Activated CD8-positive, alpha-beta T cell treated with anti-CD3 and anti-CD28 coated beads for 36 hours (primary cell): ENCODE results near the gene MTMR3. TPM values are rescaled to one million over a fixed set of nuclear protein-coding genes. Genes with fewer than 3 reads are reported as not detected.

Source experiments
- ATAC-seq: fragments of 200-7000 bp; cut with Tn5 transposase; one replicate; pipeline ENCODE4 v1.10.0; 2021; ENCODE audit warnings: mild to moderate bottlenecking, moderate library complexity
- CTCF ChIA-PET: fragments of 350-600 bp; sonication (Branson Sonifier 250); formaldehyde crosslinking; loops from one replicate; lab custom pipeline; 2021; ENCODE audit warnings: antibody characterized with exemption; lab: Charles Lee
- POLR2A ChIA-PET: fragments of 350-600 bp; sonication (Branson Sonifier 250); formaldehyde crosslinking; loops from one replicate; lab custom pipeline; 2021; ENCODE audit warnings: antibody characterized with exemption; lab: Charles Lee
- DNase-seq: peaks from one replicate; pipeline ENCODE4 v3.0.0-alpha.2; 2020
- H3K27ac Mint-ChIP-seq: one replicate; pipeline ENCODE4 v1.8.0; 2021; ENCODE audit warnings: mild to moderate bottlenecking, mixed read lengths
- H3K27me3 Mint-ChIP-seq: one replicate; pipeline ENCODE4 v1.8.0; 2021; ENCODE audit warnings: mixed read lengths
- H3K36me3 Mint-ChIP-seq: one replicate; pipeline ENCODE4 v1.8.0; 2021; ENCODE audit warnings: low read depth, mixed read lengths
- H3K4me1 Mint-ChIP-seq: one replicate; pipeline ENCODE4 v1.8.0; 2021; ENCODE audit warnings: low read depth, mixed read lengths
- H3K4me3 Mint-ChIP-seq: one replicate; pipeline ENCODE4 v1.8.0; 2021; ENCODE audit warnings: mild to moderate bottlenecking, moderate library complexity, mixed read lengths
- H3K9me3 Mint-ChIP-seq: one replicate; pipeline ENCODE4 v1.8.0; 2021; ENCODE audit warnings: mixed read lengths
- CTCF ChIP-seq: fragments of 200-600 bp; IDR thresholded peaks from one replicate; pipeline ENCODE4 v1.8.0; 2022; ENCODE audit warnings: antibody characterized with exemption, mild to moderate bottlenecking
- intact Hi-C: fragments of 100-400 bp; cut with micrococcal nuclease; formaldehyde crosslinking; loops from one replicate; pipeline ENCODE4 v1.10.0; 2022
- total RNA-seq, 2 experiments: library from RNA; stranded (reverse); gene quantifications; one replicate each; pipeline ENCODE4 v1.2.3, GENCODE V29; 2021

The MTMR3 gene
- total RNA-seq, 2 experiments from 2014 or later = 19.5 to 21.3 TPM

- TF ChIP-seq CTCF = no peak
- H3K27me3 Mint-ChIP-seq = no peaks in the 10 kb centered on the region
- peaks cover 4% of the 10 kb centered on the region for H3K36me3 Mint-ChIP-seq
- intact Hi-C loops = no loop called here
- H3K27ac Mint-ChIP-seq = no peak overlapping the region
- ATAC-seq (no peak), DNase-seq (no peak)
- no peak overlapping the region for H3K4me3 Mint-ChIP-seq
- peaks cover 11% of the 10 kb centered on the region for H3K9me3 Mint-ChIP-seq
- peaks cover 14% of the 10 kb centered on the region for H3K4me1 Mint-ChIP-seq
- POLR2A ChIA-PET = no interaction called here
- CTCF ChIA-PET = interaction anchor here (1.1 kb wide), 1 partner anchor 163 kb away, joined by 3 read pairs; no protein-coding TSS in a partner anchor
Observed at GRCh38 chr22:29842172-29842571, 40.8 kb upstream of the MTMR3 start.

- H3K36me3 Mint-ChIP-seq = no peaks in the 10 kb centered on the region
- H3K4me3 Mint-ChIP-seq = no peak overlapping the region
- no peaks in the 10 kb centered on the region for H3K27me3 Mint-ChIP-seq
- H3K9me3 Mint-ChIP-seq = peaks cover 11% of the 10 kb centered on the region
- DNase-seq = no peak
- peaks cover 9% of the 10 kb centered on the region for H3K4me1 Mint-ChIP-seq
- no peak for TF ChIP-seq CTCF
- ChIA-PET POLR2A (no interaction called here), CTCF (interaction anchor here (1.1 kb wide), 1 partner anchor 162 kb away, joined by 3 read pairs; no protein-coding TSS in a partner anchor)
- intact Hi-C loops = no loop called here
- no peak overlapping the region for H3K27ac Mint-ChIP-seq
- ATAC-seq = no peak
Observed at GRCh38 chr22:29842740-29843139, 40.2 kb upstream of the MTMR3 start.

GRCh38 chr22:29846290-29846689 is 36.7 kb upstream of the MTMR3 start:
- intact Hi-C loops = no loop called here
- ChIA-PET POLR2A (no interaction called here), CTCF (interaction anchor here (1.2 to 1.3 kb wide), 3 partner anchors 128 to 221 kb away, joined by 3 to 6 read pairs (median 4); no protein-coding TSS in a partner anchor)
- no peaks in the 10 kb centered on the region for H3K4me1 Mint-ChIP-seq
- DNase-seq (no peak), ATAC-seq (no peak)
- no peak for TF ChIP-seq CTCF
- no peak overlapping the region for H3K4me3 Mint-ChIP-seq
- H3K36me3 Mint-ChIP-seq = no peaks in the 10 kb centered on the region
- no peak overlapping the region for H3K27ac Mint-ChIP-seq
- no peaks in the 10 kb centered on the region for H3K27me3 Mint-ChIP-seq
- peaks cover 9% of the 10 kb centered on the region for H3K9me3 Mint-ChIP-seq

DNA sequence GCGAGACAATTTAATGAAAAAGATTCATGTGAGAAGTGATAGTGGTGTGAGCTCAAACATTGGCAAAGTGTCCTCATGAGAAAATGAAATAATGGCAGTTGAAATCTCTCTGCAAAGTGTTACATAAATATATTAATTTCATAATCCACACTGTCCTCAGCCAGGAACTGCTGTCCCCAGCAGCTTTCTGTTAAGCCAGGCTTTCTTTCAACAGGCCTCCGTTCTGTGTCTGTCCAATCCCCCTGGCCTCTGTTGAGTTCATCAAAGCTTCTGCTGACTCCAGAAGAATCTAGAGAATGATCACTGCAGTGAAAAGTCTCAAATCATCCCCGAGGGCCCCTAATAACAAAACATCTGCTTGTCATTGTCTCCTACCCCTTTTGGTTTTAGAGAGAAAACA is 34.9 kb upstream of the MTMR3 start:
- no peak for TF ChIP-seq CTCF
- H3K27me3 Mint-ChIP-seq = no peaks in the 10 kb centered on the region
- POLR2A ChIA-PET = interaction anchor here (1.3 kb wide), 1 partner anchor 26 kb away, joined by 4 read pairs; no protein-coding TSS in a partner anchor
- no peak overlapping the region for H3K27ac Mint-ChIP-seq
- intact Hi-C loops = no loop called here
- DNase-seq (no peak), ATAC-seq (no peak)
- H3K4me3 Mint-ChIP-seq = no peak overlapping the region
- peaks cover 9% of the 10 kb centered on the region for H3K9me3 Mint-ChIP-seq
- CTCF ChIA-PET = interaction anchor here (1.6 kb wide), 1 partner anchor 10 kb away, joined by 3 read pairs; the partner anchor contains the start of gene ASCC2
- no peaks in the 10 kb centered on the region for H3K36me3 Mint-ChIP-seq
- no peaks in the 10 kb centered on the region for H3K4me1 Mint-ChIP-seq

DNA sequence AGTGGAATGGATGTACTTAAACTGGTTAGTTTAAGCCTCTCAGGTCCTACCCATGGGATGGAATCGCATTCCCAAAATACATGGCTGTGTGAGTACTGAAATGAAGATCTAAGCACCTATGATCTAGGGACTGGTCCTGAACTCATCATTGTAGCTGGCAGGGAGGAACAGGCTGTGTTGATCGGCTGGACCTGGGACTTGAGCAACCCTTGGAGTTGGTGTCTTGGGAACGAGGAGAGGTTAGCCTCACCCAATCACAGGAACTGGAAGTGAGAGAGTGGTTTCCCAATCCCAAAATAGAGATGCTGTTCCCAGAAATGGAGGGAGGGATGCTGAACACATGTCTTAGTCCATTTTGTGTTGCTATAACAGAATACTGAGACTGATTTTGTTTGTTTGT is 28.5 kb upstream of the MTMR3 start:
- CTCF ChIA-PET = no interaction called here
- intact Hi-C loops = no loop called here
- DNase-seq = no peak
- Mint-ChIP-seq H3K27me3 (peaks cover 2% of the 10 kb centered on the region), H3K9me3 (no peaks in the 10 kb centered on the region), H3K4me3 (no peak overlapping the region), H3K36me3 (no peaks in the 10 kb centered on the region), H3K4me1 (no peaks in the 10 kb centered on the region), H3K27ac (no peak overlapping the region)
- TF ChIP-seq CTCF = no peak
- POLR2A ChIA-PET = no interaction called here
- no peak for ATAC-seq
